Measurements from ENCODE around the gene MED9.

MED9 gene

DNA sequence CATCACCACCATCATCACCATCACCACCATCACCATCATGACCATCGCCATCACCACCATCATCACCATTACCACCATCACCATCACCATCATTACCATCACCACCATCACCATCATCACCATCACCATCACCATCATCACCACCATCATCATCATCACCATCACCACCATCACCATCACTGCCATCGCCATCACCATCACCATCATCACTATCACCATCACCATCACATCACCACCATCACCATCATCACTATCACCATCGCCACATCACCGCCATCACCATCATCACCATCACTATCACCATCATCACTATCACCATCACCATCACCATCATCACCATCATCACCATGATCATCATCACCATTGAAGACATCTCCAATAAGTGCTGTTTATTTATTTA is 16.8 kb upstream of the MED9 start:
- TF ChIP-seq, protein P1, sequence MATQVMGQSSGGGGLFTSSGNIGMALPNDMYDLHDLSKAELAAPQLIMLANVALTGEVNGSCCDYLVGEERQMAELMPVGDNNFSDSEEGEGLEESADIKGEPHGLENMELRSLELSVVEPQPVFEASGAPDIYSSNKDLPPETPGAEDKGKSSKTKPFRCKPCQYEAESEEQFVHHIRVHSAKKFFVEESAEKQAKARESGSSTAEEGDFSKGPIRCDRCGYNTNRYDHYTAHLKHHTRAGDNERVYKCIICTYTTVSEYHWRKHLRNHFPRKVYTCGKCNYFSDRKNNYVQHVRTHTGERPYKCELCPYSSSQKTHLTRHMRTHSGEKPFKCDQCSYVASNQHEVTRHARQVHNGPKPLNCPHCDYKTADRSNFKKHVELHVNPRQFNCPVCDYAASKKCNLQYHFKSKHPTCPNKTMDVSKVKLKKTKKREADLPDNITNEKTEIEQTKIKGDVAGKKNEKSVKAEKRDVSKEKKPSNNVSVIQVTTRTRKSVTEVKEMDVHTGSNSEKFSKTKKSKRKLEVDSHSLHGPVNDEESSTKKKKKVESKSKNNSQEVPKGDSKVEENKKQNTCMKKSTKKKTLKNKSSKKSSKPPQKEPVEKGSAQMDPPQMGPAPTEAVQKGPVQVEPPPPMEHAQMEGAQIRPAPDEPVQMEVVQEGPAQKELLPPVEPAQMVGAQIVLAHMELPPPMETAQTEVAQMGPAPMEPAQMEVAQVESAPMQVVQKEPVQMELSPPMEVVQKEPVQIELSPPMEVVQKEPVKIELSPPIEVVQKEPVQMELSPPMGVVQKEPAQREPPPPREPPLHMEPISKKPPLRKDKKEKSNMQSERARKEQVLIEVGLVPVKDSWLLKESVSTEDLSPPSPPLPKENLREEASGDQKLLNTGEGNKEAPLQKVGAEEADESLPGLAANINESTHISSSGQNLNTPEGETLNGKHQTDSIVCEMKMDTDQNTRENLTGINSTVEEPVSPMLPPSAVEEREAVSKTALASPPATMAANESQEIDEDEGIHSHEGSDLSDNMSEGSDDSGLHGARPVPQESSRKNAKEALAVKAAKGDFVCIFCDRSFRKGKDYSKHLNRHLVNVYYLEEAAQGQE (IDR thresholded peaks at IDR 0.05; ENCODE audit: low read depth) = no peak
- TF ChIP-seq TAF1 (IDR thresholded peaks at IDR 0.05; ENCODE audit: low read depth) = no peak
- no peak for TF ChIP-seq FOXM1 (IDR thresholded peaks at IDR 0.05; ENCODE audit: borderline replicate concordance, low read depth)
- TF ChIP-seq NFIC (IDR thresholded peaks at IDR 0.05) = no peak

DNA sequence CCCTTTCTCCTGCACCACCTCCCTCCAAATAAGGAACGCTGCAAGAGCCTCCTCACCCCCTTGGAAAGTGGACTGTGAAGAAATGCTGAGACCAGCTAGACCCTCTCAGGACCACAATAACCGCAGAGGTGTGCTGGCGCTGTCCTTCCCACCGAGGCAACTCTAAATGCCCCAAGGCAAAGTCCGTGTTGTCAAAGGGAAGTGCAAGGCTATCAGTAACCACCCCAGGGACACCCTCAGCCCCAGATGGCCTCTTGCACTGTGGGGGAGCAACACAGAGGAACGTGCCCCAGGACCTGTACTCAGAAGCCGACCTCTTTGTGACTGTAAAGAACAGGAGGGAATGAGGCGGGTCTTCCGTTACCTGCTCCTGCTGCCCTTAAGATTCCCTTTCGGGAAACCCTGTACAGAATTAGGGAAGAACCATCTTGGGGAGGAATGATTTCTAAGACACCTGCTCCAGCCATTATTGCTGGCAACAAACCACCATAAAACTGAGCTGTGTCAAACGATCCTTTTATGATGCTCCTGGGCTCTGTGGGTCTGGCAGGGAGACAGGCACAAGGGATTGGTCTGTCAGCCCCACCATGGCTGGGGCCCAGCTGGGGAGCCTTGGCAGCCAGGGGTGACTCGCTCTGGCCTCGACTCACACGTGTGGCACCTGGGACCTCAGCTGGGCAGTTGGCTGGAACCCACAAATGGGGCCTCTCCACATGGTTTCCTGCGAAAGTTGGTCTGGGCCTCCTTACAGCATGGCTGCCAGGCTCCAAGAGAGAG is 14.6 kb upstream of the MED9 start:
- TF ChIP-seq, protein P1 (IDR thresholded peaks at IDR 0.05; ENCODE audit: low read depth) = no peak
- TF ChIP-seq FOXM1 (IDR thresholded peaks at IDR 0.05; ENCODE audit: borderline replicate concordance, low read depth) = no peak
- no peak for TF ChIP-seq EP300 (IDR thresholded peaks at IDR 0.05; ENCODE audit: borderline replicate concordance)
- TF ChIP-seq YY1 (IDR thresholded peaks at IDR 0.05; ENCODE audit: low read depth) = no peak
- TF ChIP-seq TEAD4 (IDR thresholded peaks at IDR 0.05) = no peak
- no peak for TF ChIP-seq TCF12 (IDR thresholded peaks at IDR 0.05; ENCODE audit: low read depth)
- TF ChIP-seq RAD21 (IDR thresholded peaks at IDR 0.05; ENCODE audit: low read depth) = no peak
- no peak for TF ChIP-seq TAF1 (IDR thresholded peaks at IDR 0.05; ENCODE audit: low read depth)
- TF ChIP-seq NFIC (IDR thresholded peaks at IDR 0.05) = no peak
- TF ChIP-seq, protein P2, sequence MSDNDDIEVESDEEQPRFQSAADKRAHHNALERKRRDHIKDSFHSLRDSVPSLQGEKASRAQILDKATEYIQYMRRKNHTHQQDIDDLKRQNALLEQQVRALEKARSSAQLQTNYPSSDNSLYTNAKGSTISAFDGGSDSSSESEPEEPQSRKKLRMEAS (IDR thresholded peaks at IDR 0.05) = no peak

DNA sequence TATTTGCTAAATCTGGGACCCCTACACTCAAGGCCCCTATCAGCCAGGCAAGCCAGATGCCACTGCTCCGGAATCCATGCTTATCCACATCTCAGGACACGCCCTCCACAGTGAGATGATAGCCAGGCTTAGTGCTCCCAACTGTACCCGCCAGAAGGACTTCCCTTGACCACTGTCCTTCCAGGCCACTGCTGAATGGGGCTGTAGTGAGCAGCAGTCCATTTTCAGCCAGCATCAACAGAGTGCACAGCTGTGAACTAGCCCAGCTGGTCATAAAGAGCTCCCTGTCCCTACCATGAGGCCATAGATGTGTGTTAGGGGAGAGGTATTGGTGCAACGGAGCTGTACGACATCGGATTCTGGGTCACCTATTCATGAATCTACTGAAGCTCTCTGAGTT is 13.0 kb upstream of the MED9 start:
- TF ChIP-seq, protein P3, sequence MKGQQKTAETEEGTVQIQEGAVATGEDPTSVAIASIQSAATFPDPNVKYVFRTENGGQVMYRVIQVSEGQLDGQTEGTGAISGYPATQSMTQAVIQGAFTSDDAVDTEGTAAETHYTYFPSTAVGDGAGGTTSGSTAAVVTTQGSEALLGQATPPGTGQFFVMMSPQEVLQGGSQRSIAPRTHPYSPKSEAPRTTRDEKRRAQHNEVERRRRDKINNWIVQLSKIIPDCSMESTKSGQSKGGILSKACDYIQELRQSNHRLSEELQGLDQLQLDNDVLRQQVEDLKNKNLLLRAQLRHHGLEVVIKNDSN (IDR thresholded peaks at IDR 0.05) = no peak
- TF ChIP-seq EGR1 (IDR thresholded peaks at IDR 0.05) = no peak
- TF ChIP-seq YY1 (IDR thresholded peaks at IDR 0.05; ENCODE audit: low read depth) = no peak
- no peak for TF ChIP-seq TAF1 (IDR thresholded peaks at IDR 0.05; ENCODE audit: low read depth)
- TF ChIP-seq TCF12 (IDR thresholded peaks at IDR 0.05; ENCODE audit: low read depth) = no peak
- TF ChIP-seq NFIC (IDR thresholded peaks at IDR 0.05) = no peak
- TF ChIP-seq, protein P1 (IDR thresholded peaks at IDR 0.05; ENCODE audit: low read depth) = no peak
- no peak for TF ChIP-seq RAD21 (IDR thresholded peaks at IDR 0.05; ENCODE audit: low read depth)
- TF ChIP-seq EP300 (IDR thresholded peaks at IDR 0.05; ENCODE audit: borderline replicate concordance) = no peak

DNA sequence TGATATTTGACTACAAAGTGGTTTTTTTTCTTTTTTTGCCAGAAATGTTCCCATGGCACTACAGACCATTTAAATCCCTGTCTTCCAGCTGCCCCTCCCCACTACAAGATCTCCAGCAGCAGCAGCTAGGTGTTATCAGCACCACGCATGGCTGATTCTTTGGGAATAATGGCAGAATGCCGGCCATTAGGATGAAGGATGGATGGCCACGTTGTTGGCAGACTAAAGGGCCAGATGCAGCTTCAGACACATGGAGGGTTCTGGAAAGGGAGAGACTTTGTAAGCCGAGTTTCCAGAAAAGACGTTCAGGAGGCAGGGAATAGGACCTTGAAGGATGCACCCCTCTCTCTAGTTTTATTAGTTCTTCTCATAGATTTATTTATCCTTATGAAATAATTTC is 10.3 kb upstream of the MED9 start:
- TF ChIP-seq NFIC (IDR thresholded peaks at IDR 0.05) = no peak
- TF ChIP-seq YY1 (IDR thresholded peaks at IDR 0.05; ENCODE audit: low read depth) = no peak
- TF ChIP-seq FOXM1 (IDR thresholded peaks at IDR 0.05; ENCODE audit: borderline replicate concordance, low read depth) = no peak

DNA sequence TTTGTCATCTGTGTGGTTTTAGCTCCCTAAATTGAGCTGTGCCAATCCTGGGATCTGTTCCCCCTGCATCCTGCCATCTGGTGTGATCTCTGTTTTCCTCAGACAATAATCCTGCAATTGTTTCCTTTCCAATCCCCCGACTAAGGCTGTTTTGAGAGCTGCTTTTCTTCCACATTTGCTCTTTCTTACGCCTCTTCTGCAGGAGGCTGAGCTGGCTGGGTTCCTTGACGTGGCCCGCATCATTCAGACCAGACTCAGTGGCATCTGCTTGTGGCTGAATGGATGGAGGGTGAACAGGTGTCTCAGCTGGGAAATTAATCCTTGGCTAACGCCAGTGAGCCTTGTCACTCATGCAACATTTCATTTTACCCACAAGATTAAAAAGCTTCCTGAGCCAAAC is 9.8 kb upstream of the MED9 start:
- TF ChIP-seq CREB1 (IDR thresholded peaks at IDR 0.05; ENCODE audit: low read depth) = no peak
- TF ChIP-seq EP300 (IDR thresholded peaks at IDR 0.05; ENCODE audit: borderline replicate concordance) = no peak
- TF ChIP-seq, protein P1 (IDR thresholded peaks at IDR 0.05; ENCODE audit: low read depth) = no peak
- no peak for TF ChIP-seq YY1 (IDR thresholded peaks at IDR 0.05; ENCODE audit: low read depth)
- no peak for TF ChIP-seq FOXM1 (IDR thresholded peaks at IDR 0.05; ENCODE audit: borderline replicate concordance, low read depth)
- no peak for TF ChIP-seq ZBTB7A (IDR thresholded peaks at IDR 0.05; ENCODE audit: low read depth)
- TF ChIP-seq, protein P2 (IDR thresholded peaks at IDR 0.05) = no peak
- TF ChIP-seq TEAD4 (IDR thresholded peaks at IDR 0.05) = no peak
- TF ChIP-seq TAF1 (IDR thresholded peaks at IDR 0.05; ENCODE audit: low read depth) = no peak
- TF ChIP-seq, protein P3 (IDR thresholded peaks at IDR 0.05) = no peak
- no peak for TF ChIP-seq TCF12 (IDR thresholded peaks at IDR 0.05; ENCODE audit: low read depth)
- no peak for TF ChIP-seq CEBPB (IDR thresholded peaks at IDR 0.05)
- TF ChIP-seq EGR1 (IDR thresholded peaks at IDR 0.05) = no peak
- TF ChIP-seq RAD21 (IDR thresholded peaks at IDR 0.05; ENCODE audit: low read depth) = no peak
- TF ChIP-seq NFIC (IDR thresholded peaks at IDR 0.05) = no peak
